Kidney epithelial cell (primary cell): ENCODE measurements around the gene C5AR2. TPM values are rescaled to one million over a fixed set of nuclear protein-coding genes. Genes with fewer than 3 reads are reported as not detected.

Experiments
- DNase-seq: peaks from one replicate; pipeline ENCODE4 v3.0.0-alpha.2; 2010; ENCODE audit warnings: low read depth
- H3K27me3 ChIP-seq: 2 replicates; pipeline ENCODE4 v1.6.0; 2011; ENCODE audit warnings: low read length; ENCODE audit not compliant: control insufficient read depth, insufficient read depth
- H3K36me3 ChIP-seq: 2 replicates; pipeline ENCODE4 v1.5.1; 2011; ENCODE audit warnings: low read length; ENCODE audit not compliant: control insufficient read depth, insufficient read depth
- H3K4me3 ChIP-seq: 2 replicates; pipeline ENCODE4 v1.5.1; 2011; ENCODE audit warnings: low read depth, mild to moderate bottlenecking, control low read depth, low read length
- total RNA-seq: library from RNA; depleted of rRNA; stranded (reverse); fragments of >200 nt; gene quantifications from 2 replicates; pipeline ENCODE4 v1.2.3, GENCODE V29; 2015
- TF ChIP-seq, protein P1 (sequence below): IDR thresholded peaks from 2 replicates; pipeline ENCODE4 v1.5.1; 2011; ENCODE audit warnings: mild to moderate bottlenecking, moderate library complexity, low read length, control low read depth, inconsistent platforms; ENCODE audit not compliant: insufficient read depth, poor library complexity, severe bottlenecking

C5AR2 gene
- total RNA-seq, 1 donor from 2014 or later = not detected

DNA sequence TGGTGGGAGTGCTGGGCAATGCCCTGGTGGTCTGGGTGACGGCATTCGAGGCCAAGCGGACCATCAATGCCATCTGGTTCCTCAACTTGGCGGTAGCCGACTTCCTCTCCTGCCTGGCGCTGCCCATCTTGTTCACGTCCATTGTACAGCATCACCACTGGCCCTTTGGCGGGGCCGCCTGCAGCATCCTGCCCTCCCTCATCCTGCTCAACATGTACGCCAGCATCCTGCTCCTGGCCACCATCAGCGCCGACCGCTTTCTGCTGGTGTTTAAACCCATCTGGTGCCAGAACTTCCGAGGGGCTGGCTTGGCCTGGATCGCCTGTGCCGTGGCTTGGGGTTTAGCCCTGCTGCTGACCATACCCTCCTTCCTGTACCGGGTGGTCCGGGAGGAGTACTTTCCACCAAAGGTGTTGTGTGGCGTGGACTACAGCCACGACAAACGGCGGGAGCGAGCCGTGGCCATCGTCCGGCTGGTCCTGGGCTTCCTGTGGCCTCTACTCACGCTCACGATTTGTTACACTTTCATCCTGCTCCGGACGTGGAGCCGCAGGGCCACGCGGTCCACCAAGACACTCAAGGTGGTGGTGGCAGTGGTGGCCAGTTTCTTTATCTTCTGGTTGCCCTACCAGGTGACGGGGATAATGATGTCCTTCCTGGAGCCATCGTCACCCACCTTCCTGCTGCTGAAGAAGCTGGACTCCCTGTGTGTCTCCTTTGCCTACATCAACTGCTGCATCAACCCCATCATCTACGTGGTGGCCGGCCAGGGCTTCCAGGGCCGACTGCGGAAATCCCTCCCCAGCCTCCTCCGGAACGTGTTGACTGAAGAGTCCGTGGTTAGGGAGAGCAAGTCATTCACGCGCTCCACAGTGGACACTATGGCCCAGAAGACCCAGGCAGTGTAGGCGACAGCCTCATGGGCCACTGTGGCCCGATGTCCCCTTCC, 11.8 kb upstream of the C5AR2 start:
- no peak for DNase-seq
- H3K36me3 ChIP-seq = no peaks in the 10 kb centered on the region
- peaks cover 4% of the 10 kb centered on the region for H3K27me3 ChIP-seq
- no peak overlapping the region for H3K4me3 ChIP-seq
- TF ChIP-seq, protein P1, sequence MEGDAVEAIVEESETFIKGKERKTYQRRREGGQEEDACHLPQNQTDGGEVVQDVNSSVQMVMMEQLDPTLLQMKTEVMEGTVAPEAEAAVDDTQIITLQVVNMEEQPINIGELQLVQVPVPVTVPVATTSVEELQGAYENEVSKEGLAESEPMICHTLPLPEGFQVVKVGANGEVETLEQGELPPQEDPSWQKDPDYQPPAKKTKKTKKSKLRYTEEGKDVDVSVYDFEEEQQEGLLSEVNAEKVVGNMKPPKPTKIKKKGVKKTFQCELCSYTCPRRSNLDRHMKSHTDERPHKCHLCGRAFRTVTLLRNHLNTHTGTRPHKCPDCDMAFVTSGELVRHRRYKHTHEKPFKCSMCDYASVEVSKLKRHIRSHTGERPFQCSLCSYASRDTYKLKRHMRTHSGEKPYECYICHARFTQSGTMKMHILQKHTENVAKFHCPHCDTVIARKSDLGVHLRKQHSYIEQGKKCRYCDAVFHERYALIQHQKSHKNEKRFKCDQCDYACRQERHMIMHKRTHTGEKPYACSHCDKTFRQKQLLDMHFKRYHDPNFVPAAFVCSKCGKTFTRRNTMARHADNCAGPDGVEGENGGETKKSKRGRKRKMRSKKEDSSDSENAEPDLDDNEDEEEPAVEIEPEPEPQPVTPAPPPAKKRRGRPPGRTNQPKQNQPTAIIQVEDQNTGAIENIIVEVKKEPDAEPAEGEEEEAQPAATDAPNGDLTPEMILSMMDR = no peak

DNA sequence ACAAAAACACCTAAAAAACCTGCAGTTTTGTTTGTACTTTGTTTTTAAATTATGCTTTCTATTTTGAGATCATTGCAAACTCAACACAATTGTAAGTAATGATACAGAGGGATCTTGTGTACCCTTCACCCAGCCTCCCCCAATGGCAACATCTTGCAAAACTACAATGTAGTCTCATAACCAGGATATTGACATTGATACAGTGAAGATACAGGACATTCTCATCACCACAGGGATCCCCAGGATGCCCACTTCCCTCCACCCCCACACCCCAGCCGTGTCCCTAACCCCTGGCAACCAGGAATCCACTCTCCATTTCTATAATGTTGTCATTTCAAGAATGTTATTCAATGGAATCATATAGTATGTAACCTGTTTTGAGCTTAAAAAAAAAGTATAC, 10.3 kb upstream of the C5AR2 start:
- no peaks in the 10 kb centered on the region for H3K36me3 ChIP-seq
- DNase-seq = no peak
- TF ChIP-seq, protein P1 = no peak
- peaks cover 4% of the 10 kb centered on the region for H3K27me3 ChIP-seq
- H3K4me3 ChIP-seq = no peak overlapping the region

GRCh38 chr19:47322058-47322457, 9.9 kb upstream of the C5AR2 start:
- TF ChIP-seq, protein P1 = no peak
- no peak for DNase-seq
- Histone ChIP-seq H3K4me3 (no peak overlapping the region), H3K27me3 (peaks cover 4% of the 10 kb centered on the region), H3K36me3 (no peaks in the 10 kb centered on the region)

DNA sequence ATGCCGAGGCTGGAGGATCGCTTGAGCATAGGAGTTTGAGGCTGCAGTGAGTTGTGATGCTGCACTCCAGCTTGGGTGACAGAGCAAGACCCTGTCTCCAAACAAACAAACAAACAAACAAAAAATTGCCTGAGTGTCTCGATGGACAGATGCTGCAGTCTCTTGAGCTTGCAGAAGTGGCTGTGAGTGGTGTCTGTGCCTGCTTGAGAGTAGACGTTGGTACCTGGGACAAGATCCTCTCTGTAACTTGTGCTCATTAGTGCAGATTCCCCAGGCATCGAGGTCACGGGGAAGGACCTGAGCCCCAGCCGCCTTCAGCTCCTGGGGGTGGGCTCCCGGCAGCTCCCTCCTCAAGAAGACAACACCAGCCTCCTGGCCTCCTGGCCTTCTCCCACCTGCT, 8.6 kb upstream of the C5AR2 start:
- H3K4me3 ChIP-seq = no peak overlapping the region
- peaks cover 4% of the 10 kb centered on the region for H3K27me3 ChIP-seq
- DNase-seq = no peak
- no peaks in the 10 kb centered on the region for H3K36me3 ChIP-seq
- TF ChIP-seq, protein P1 = no peak

- Histone ChIP-seq H3K36me3 (no peaks in the 10 kb centered on the region), H3K4me3 (no peak overlapping the region), H3K27me3 (peaks cover 4% of the 10 kb centered on the region)
- no peak for DNase-seq
- TF ChIP-seq, protein P1 = no peak
Measured at GRCh38 chr19:47323872-47324271, 8.1 kb upstream of the C5AR2 start.
